Pancreas (tissue), 10 donors: ENCODE data around the gene GLS. TPM values are rescaled to one million over a fixed set of nuclear protein-coding genes. Genes with fewer than 3 reads are reported as not detected.
"Not testable (repeated sequence)": the region's sequence is repeated elsewhere in the genome, so short reads cannot be mapped to it uniquely, and the experiment has no call there.

Experiments
- ATAC-seq, 4 donors: fragments of 200-7000 bp; cut with Tn5 transposase; one replicate each; pipeline versions ENCODE4 v1.8.0 to v1.9.1; 2020; ENCODE audit warnings: mild to moderate bottlenecking in 4 of 4, moderate library complexity in 4 of 4
- DNase-seq, 6 donors: peaks; one replicate each; pipeline ENCODE4 v3.0.0-alpha.2; 2020
- FAIRE-seq: peaks from 2 replicates; lab custom pipeline; 2012; peaks lifted over from hg19 to GRCh38; lab: Jason Lieb, UNC
- H3K27ac ChIP-seq, 4 donors: fragments of 200-600 bp; sonication (generic); 1 replicate in 3 of 4; 2 replicates in 1 of 4; pipeline versions ENCODE4 v1.5.0 to v1.8.0; 2020
- H3K27me3 ChIP-seq, 4 donors: fragments of 200-600 bp; one replicate each; pipeline ENCODE4 v1.8.0; 2021
- H3K36me3 ChIP-seq, 3 donors: fragments of 200-600 bp; sonication (generic) in 1 of 3; one replicate each; pipeline versions ENCODE4 v1.5.0 to v1.8.0; 2020 to 2021
- H3K4me1 ChIP-seq, 3 donors: fragments of 200-600 bp; one replicate each; pipeline ENCODE4 v1.8.0; 2021
- H3K4me3 ChIP-seq, 4 donors: fragments of 200-600 bp; sonication (generic) in 2 of 4; one replicate each; pipeline versions ENCODE4 v1.5.0 to v1.8.0; 2020 to 2021
- H3K9me3 ChIP-seq, 4 donors: fragments of 200-600 bp; one replicate each; pipeline ENCODE4 v1.8.0; 2021
- WGBS, 2 donors: extraction: QIAGEN DNeasy Blood & Tissue Kit; methylation state at CpG; one replicate each; pipeline ENCODE4 v1.1.7; 2013; 5-methylcytosine and 5-hydroxymethylcytosine counted together
- intact Hi-C, 3 donors: fragments of 100-400 bp; cut with DNase I; formaldehyde crosslinking; loops; one replicate each; pipeline versions ENCODE4 v1.11.1 to v1.14.2; 2022
- polyA plus RNA-seq, 2 donors: library from polyadenylated mRNA; stranded (reverse); fragments of 200-250 nt; gene quantifications; one replicate each; pipeline ENCODE4 v1.2.3, GENCODE V29; 2013
- total RNA-seq, 6 donors: library from RNA; stranded (reverse); fragmentation: NEBNext Ultra II Directional in 4 of 6; extraction: Animal tissue kit (Norgen Biotek cat#: 25700) in 4 of 6; gene quantifications; one replicate each; pipeline versions ENCODE4 v1.2.1 to v1.2.4, GENCODE V29; 2021 to 2023
- TF ChIP-seq, protein P1 (sequence below), 4 donors: fragments of 200-600 bp; sonication (generic) in 3 of 4; IDR thresholded peaks; one replicate each; pipeline versions ENCODE4 v1.5.0 to v1.8.0; 2021; ENCODE audit warnings: antibody characterized with exemption in 4 of 4
- donor health status: healthy with polysubstance abuse.
- donor health status: DM: no; HTN: no; CAD: no; lungs with moderate emphysema.
- donor health status: DM: no; HTN: no; CAD: no.
- donor health status: control.
- donor health status: control.
- donor health status: Bipolar disorder and iron deficiency.
- donor health status: DM: yes; HTN: yes; CAD: no.
- donor health status: DM: no; HTN: no; CAD: no.
- donor health status: DM: no; HTN: no; CAD: no.
- donor health status: DM: yes; HTN: yes; CAD: no.

GLS gene
- total and polyA plus RNA-seq, 8 donors: 20.5 to 84.4 (median 51.6) TPM

DNA sequence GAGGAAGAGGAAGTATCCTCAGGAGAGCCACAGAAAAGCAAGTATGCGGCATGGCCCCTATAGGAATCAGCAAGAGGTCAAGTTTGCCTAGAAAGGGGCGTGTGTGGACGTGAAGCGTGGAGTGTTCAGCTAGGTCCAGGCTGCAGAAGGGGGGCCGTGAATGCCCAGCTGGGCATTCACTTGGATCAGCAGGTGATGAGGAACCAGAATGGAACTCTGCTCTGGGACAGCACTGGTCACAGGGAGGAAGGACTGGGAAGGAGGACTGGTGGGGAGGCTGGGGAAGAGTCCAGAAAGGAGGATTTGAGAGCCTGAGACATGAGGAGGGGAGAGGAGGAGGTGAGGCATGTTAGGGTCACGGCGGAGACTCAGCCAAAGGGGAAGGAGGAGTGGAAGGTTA is 113.5 kb downstream of the GLS start:
- Histone ChIP-seq H3K4me1 (no peaks in the 10 kb centered on the region), H3K27me3 (no peaks in the 10 kb centered on the region), H3K4me3 (no peak overlapping the region), H3K36me3 (peaks cover 8 to 81% (median 32%) of the 10 kb centered on the region in 3 donors), H3K9me3 (no peaks in the 10 kb centered on the region), H3K27ac (no peak overlapping the region)
- DNase-seq (no peak), ATAC-seq (no peak), FAIRE-seq (no peak)
- intact Hi-C loops: no loop called here
- WGBS, 2 donors: 95 to 99% methylated on average over 7 of the region's 7 CpGs
- TF ChIP-seq, protein P1, sequence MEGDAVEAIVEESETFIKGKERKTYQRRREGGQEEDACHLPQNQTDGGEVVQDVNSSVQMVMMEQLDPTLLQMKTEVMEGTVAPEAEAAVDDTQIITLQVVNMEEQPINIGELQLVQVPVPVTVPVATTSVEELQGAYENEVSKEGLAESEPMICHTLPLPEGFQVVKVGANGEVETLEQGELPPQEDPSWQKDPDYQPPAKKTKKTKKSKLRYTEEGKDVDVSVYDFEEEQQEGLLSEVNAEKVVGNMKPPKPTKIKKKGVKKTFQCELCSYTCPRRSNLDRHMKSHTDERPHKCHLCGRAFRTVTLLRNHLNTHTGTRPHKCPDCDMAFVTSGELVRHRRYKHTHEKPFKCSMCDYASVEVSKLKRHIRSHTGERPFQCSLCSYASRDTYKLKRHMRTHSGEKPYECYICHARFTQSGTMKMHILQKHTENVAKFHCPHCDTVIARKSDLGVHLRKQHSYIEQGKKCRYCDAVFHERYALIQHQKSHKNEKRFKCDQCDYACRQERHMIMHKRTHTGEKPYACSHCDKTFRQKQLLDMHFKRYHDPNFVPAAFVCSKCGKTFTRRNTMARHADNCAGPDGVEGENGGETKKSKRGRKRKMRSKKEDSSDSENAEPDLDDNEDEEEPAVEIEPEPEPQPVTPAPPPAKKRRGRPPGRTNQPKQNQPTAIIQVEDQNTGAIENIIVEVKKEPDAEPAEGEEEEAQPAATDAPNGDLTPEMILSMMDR (IDR thresholded peaks at IDR 0.05): no peak

DNA sequence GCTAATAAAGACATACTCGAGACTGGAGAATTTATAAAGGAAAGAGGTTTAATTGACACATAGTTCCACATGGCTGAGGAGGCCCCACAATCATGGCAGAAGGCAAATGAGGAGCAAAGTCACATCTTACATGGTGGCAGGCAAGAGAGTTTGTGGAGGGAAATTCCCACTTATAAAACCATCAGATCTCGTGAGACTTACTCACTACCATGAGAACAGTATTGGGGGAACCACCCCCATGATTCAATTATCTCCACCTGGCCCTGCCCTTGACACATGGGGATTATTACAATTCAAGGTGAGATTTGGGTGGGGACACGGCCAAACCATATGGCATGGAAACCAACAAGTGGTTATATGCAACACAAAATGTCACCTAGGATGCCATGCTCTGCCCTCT is 114.7 kb downstream of the GLS start:
- H3K27me3 ChIP-seq, DNase-seq, H3K9me3 ChIP-seq, H3K4me3 ChIP-seq, H3K4me1 ChIP-seq, FAIRE-seq, ATAC-seq, intact Hi-C loops, H3K27ac ChIP-seq: not testable (repeated sequence)
- WGBS, 2 donors: 93 to 96% methylated on average over 3 of the region's 3 CpGs
- H3K36me3 ChIP-seq: peaks cover 5 to 72% (median 21%) of the 10 kb centered on the region in 3 donors

DNA sequence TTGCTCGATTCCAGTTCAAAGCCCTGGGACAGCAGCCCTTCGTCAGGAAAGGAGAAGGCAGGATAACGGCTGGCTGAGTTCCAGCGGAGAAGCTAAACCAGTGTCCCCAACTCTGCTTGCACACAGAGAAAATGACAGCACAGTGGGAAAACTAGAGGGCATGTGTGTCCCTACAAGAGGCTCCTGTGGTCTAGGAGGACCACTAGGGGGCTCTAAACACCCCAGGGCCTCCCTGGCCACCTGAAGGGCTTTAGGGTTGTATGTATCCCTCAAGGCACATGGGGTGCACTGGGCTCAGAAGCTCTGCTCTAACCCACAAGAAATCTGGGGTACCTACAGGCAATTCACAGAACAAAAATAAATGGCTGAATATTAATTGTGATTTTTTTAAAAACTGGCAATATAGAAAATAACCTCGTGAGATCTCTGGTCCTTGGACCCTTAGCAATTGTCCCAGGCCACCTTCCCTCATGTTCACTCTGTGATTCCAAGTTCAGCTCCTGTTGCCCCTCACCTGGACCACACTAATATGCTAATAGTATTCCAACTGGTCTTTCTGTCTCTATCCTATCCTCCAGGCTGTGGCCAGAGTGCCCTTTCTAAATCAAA is 115.8 kb downstream of the GLS start:
- no peak overlapping the region for H3K27ac ChIP-seq
- H3K9me3 ChIP-seq: no peaks in the 10 kb centered on the region
- no peaks in the 10 kb centered on the region for H3K4me1 ChIP-seq
- 87 to 93% methylated on average over 5 of the region's 5 CpGs for WGBS, 2 donors
- H3K27me3 ChIP-seq: no peaks in the 10 kb centered on the region
- peaks cover 5 to 64% (median 20%) of the 10 kb centered on the region in 3 donors for H3K36me3 ChIP-seq
- intact Hi-C loops: no loop called here
- TF ChIP-seq, protein P1 (IDR thresholded peaks at IDR 0.05): peak in 3 of 4 donors; percentile 42 to 52 (median 50)
- no peak overlapping the region for H3K4me3 ChIP-seq
- FAIRE-seq: no peak
- DNase-seq: peak in 2 of 6 donors; percentile 16 to 22
- peak; percentile 46 to 82 (median 71) for ATAC-seq

DNA sequence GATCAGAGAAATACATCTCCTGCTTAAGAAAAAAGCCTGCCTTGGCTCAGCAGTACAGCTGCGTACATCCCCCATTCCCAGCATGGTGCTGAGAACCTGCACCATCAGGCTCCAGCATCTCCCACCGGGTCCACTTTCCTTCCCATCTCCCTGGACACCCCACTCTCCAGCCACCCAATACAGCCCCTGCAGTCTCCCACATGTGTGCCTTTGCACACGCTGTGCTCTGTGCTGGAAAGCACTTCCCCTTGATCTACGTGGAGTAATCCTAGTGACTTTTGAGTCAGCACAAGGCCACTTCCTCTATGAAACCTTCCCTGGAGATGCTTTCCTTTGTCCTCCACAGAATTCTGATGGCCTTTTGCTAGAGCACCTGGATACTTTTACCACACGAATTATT is 116.3 kb downstream of the GLS start:
- intact Hi-C loops: no loop called here
- WGBS, 2 donors: 81 to 89% methylated on average over 5 of the region's 5 CpGs
- no peaks in the 10 kb centered on the region for H3K9me3 ChIP-seq
- H3K27me3 ChIP-seq: no peaks in the 10 kb centered on the region
- FAIRE-seq: no peak
- no peak overlapping the region for H3K4me3 ChIP-seq
- peak in 2 of 4 donors; percentile 49 to 59 for ATAC-seq
- TF ChIP-seq, protein P1 (IDR thresholded peaks at IDR 0.05): no peak
- no peaks in the 10 kb centered on the region for H3K4me1 ChIP-seq
- no peak overlapping the region for H3K27ac ChIP-seq
- H3K36me3 ChIP-seq: peaks cover 5 to 67% (median 20%) of the 10 kb centered on the region in 3 donors
- DNase-seq: no peak

DNA sequence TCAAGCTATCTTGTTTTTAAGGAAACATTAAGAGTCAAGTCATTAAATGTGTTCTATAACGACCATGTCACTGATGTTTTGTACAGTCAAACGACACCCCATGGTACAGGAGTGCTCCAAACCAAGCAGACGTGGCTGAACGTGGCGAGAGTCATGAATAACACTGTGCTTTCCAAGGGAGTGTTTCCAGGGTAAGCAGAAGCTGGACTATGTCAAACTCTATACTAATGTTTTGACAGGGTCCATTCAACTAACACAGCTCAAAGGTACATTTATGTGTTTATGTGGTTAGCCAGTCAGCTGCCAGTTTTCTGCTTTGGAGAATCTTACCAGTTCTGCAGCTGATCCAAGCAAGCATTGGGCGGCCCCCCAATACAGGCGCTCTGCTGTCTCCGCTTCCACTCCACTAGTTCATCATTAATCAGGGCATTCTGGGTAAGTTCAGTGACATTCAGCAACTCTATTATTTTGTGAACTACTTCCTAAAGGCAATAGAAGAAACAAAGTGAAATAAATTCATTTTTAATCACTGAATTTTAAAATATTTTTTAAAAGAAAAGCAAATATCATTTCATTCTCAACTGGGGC is 117.0 kb downstream of the GLS start:
- no peak for DNase-seq
- Histone ChIP-seq H3K27ac (no peak overlapping the region), H3K4me1 (no peaks in the 10 kb centered on the region), H3K9me3 (no peaks in the 10 kb centered on the region), H3K4me3 (no peak overlapping the region), H3K36me3 (peaks cover 5 to 68% (median 22%) of the 10 kb centered on the region in 3 donors), H3K27me3 (no peaks in the 10 kb centered on the region)
- FAIRE-seq: no peak
- 92 to 96% methylated on average over 8 of the region's 8 CpGs for WGBS, 2 donors
- no peak for ATAC-seq
- TF ChIP-seq, protein P1 (IDR thresholded peaks at IDR 0.05): no peak
- intact Hi-C loops: no loop called here
